Stimulated activated CD8-positive, alpha-beta memory T cell treated with anti-CD3 and anti-CD28 coated beads, Interleukin-15, amount 100 ng/mL, for 48 hours (primary cell): ENCODE results near the gene CKAP4.

Source experiments
- DNase-seq, 2 donors: peaks; one replicate each; pipeline ENCODE4 v3.0.0-alpha.2; 2020; ENCODE audit warnings: low read depth in 2 of 2

CKAP4 gene

DNA sequence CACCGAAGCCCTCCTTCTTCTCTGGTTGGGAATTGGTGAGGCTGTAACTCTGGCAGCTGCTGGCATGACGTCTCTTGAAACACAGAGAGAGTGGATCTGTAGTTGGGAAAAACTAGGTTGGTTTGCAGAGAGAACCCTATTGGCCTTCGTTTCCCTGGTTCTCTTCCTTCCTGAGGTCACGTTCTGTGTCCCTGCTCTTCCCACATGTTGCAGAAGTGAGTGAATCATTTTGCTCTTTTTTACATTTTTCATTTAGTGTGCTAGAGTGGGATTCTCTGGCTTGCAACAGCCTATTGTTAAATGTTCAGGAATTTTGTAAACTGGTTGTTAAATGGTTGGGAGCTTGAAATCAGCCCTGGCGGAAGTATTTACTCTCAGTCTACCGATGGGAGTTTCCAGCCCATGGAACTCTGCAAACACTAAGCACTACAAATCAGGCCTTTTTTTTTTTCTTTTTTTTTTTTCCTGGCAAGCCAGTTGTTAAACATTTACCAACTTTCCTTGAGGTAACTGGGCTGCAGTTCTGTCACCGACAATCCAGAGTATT, 26.8 kb upstream of the CKAP4 start:
- no peak for DNase-seq

DNA sequence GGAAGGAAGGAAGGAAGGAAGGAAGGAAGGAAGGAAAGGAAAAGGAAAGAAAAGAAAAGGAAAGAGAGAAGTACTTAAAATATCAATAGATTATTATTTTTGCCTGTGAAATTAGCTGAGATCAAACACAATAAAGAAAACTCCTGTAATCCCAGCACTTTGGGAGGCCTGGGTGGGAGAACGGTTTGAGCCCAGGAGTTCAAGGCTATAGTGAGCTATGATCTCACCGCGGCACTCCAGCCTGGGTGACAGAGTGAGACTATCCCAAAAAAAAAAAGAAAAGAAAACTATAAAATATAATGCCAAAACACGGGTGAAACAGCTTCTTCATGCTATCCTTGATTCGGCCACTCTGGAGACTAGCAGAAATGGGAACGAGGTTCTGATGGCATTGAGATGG, 26.2 kb upstream of the CKAP4 start:
- DNase-seq, result no peak

DNA sequence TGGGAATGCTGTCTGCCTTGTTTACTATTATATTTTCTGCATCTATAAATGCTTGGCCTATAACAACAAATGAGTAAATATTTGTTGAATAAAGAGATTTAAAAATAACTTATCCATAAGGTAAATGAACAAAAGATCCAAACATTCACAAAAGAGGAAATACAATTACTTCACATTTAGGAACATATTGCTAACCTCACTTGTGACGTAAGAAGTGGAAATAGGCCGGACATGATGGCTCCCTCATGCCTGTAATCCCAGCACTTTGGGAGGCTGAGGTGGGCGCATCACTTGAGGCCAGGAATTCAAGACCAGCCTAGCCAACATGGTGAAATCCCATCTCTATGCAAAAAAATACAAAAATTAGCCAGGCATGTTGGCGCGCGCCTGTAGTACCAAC, 25.7 kb upstream of the CKAP4 start:
- DNase-seq, result no peak

DNA sequence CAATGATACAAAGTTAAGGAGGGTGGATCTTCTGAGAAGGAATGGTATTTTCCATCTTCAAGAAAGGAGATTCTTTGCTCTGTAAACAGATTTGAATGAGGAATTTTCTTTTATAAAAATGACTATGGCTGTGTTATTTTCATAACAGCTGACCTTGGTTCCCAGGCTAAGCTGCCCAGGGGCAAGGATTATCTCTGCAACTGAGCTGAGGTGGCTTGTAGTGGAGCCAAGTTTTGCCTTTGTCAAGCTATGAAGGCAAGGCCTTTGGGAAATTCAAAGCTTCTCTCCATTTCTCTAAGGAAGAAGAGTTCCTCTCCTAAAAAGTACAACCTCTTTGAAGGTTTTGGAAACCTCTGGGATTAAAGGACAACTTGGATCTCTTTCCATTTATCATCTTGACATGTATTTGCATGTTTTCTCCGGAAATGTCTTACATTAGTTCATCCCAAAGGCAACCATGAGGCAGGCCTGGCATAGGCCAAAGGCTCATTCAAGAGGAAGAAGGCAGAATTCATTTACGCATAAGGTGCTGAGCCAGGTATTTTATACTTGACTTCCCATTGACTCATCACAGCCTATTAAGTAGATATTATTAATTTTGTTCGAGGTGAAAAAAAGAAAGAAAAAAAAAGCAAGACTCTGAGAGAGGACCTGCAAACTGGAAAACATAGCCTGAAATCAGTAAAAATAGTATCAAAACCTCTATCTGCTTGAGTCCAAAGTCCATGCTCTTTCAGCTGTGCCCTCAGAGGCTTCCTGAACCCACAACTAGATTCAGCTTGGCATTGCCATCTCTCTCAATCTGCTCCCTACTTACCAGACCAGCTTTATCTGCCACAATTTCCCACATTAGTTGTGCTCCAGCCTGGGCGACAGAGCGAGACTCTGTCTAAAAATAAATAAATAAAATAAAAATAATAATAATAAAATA, 24.0 kb upstream of the CKAP4 start:
- no peak for DNase-seq

DNA sequence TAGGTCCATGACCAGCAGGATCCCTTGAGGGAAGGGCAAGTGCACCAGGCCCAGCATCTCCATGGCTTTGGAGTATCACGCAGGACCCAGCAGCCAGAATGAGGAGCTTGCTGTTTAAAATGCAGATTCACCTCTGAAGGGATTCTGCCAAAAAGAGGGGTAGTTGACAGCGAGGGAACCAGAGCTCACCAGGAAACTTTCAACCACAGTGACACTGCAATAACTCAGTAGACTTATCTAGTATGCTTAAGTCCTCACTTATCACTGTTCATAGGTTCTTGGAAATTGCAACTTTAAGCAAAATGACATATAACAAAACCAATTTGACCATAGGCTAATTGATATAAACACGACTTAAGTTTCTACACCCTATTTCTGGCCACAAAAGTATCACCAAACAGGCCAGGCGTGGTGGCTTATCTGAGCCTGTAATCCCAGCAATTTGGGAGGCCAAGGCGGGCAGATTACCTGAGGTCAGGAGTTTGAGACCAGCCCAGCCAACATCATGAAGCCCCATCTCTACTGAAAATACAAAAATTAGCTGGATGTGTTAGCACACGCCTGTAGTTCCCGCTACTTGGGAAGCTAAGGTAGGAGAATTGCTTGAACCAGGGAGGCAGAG, 21.4 kb upstream of the CKAP4 start:
- no peak for DNase-seq

DNA sequence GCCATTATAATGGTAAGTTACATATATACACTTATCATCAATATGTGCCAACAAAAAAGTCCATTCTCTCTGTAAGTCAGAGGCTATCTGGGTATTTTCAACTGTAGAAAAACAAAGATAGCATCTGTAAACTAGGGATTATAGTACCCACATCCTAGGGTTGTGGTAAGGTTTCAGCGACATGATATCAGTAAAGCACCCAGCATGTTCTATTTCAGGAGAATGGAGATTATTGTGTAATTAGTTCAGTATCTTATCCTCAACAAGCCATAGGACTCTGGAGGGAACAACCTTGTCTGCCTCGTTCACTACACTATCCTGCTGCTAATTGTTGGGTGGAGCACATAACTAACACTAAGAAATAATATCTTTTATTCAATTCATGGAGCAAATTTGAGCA, 19.7 kb upstream of the CKAP4 start:
- no peak for DNase-seq

DNA sequence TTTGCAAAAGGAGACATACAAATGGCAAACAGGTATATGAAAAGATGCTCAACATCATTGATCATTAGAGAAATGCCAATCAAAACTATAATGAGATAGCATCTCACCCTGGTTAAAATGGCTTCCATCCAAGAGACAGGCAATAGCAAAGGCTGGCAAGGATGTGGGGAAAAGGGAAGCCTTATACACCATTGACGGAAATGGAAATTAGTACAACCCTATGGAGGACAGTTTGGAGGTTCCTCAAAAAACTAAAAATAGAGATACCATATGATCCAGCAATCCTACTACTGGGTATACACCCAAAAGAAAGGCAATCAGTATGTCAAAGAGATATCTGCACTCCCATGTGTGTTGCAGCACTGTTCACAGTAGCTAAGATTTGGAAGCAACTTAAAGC, 17.3 kb upstream of the CKAP4 start:
- DNase-seq, result no peak

DNA sequence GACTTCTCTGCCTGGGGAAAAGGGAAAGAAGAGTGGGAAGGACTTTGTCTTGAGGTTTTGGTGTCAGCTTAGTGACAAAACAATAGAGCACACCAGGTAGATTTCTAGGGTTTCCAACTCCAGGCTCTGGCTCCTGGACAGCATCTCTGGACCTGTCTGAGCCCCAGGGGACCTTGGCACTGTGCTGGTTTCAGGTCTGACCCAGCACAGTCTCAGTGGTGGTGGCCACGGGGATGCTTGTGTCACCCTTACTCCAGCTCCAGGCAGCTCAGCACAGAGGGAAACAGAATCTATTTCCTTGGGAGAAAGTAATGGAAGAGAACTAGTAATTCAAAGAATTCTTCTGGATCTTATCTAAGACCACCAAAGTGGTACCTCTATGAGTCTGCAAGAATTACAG, 11.1 kb upstream of the CKAP4 start:
- no peak for DNase-seq

DNA sequence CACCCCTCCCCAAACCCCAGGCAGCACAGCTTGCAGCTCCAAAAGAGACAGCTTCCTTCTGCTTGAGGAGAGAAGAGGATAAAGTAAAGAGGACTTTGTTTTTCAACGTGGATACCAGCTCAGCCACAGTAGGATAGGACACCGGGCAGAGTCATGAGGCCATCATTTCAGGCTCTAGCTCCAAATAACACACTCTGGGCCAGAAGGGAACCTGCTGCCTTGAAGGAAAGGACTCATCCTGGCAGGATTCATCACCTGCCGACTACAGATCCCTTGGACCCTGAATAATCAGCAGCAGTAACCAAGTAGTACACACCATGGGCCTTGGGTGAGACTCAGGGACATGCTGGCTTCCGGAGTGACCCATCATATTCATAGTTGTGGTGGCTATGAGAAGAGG, 10.4 kb upstream of the CKAP4 start:
- DNase-seq, result no peak

DNA sequence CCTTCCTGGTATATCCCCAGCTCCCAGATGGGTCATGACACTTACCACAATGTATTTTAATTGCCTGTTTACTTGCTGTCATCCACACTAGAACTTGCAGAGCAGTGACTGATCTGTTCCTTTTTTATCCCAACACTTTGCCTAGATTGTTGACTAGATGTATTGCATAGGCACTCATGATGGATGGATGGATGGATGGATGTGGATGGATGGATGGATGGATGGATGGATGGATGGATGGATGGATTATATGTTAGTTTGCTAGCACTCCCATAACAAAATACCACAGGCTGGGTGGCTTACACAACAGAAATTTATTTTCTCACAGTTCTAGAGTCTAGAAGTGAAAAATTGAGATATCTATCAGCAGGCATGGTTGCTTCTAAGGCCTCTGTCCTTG, 8.7 kb upstream of the CKAP4 start:
- DNase-seq, result no peak

DNA sequence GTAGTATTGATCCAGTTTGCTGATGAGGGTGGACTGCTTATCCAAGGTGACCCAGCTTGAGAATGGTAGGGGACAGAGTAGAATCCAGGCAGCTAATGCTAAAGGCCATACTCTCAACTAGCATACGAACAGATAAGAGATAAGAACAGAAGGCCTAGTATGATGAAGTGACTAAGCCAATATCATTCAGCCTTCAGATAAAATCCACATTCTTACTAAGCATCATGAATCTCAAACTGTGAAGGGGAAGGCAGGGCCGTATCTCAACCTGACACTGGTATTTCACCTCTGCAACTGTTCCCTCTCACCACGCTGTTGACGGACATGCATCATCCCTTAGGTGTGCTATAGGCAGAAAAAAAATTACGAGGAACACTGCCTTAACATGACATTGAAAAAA, 8.1 kb upstream of the CKAP4 start:
- DNase-seq, result no peak

DNA sequence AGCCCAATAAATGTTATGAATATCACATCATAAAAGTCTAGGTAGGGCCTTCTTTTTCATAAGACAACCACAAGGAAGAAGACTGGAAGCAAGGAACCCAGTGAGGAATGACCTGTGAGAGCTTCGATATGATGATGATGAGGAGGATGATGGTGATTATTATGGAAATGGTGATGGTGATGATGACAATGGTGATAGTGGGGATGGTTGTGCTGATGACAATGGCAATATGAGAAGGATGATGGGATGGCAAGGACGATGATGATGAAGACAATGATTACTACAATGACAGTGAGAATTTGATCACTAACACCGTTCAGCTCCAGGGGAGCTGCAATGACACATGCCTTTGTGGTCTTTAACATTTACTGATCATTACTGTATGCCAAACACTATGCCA, 7.7 kb upstream of the CKAP4 start:
- DNase-seq, result no peak

DNA sequence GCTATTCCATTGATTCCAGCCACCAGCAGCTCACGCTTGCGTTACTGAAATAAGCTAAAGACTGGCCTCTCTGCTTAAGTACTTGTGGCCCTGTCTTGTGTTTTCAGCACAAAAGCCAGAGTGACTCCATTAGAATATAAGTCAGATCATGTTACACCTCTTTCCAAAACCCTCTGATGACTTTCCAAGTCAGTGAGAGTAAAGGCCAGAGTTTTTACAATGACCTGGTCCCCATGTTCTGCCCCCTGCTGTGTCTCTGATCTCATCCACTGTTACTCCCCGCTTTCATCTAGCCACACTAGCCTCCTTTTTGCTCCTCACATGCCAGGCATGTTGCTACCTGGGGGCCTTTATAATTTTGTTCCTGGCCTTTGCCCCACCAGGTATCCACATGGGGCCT, 6.9 kb upstream of the CKAP4 start:
- no peak for DNase-seq

DNA sequence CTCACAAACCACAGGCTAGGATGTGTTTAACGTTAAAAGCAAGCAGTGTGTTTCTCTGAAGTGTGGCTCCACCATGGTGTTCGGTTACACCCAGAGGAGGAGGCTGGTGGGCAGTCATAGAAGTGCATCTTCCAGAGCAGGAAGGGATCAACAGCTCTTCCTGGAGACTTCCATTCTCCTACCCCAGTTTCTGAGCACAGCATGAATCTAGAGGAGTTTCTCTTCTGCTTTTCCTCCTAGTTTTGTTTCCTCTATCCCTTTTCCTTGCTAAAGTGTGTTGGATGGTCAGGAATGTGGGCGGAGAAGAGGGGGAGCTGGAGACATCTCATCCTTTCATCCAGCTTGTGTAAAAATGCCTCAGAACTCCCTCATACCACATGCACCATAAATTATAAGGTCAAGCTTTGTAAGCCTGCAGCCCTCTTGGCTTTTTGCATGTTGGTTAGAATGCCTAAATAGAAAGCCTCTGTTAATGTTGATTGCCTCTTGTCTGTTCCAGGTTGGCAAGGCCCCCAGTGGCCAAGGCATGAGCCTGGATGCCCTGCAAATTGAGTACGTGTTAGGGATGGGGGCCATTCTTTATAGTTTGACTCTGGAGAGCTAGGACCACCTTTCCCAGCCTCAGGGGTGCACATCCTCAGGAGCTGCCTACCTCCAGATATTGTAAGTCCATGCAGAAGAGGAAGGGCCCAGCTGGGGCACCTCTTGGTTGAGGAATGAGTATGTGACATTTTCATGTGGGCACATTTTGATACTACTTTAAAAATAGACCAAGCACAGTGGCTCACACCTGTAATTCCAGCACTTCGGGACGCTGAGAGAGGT, 4.0 kb upstream of the CKAP4 start:
- no peak for DNase-seq

DNA sequence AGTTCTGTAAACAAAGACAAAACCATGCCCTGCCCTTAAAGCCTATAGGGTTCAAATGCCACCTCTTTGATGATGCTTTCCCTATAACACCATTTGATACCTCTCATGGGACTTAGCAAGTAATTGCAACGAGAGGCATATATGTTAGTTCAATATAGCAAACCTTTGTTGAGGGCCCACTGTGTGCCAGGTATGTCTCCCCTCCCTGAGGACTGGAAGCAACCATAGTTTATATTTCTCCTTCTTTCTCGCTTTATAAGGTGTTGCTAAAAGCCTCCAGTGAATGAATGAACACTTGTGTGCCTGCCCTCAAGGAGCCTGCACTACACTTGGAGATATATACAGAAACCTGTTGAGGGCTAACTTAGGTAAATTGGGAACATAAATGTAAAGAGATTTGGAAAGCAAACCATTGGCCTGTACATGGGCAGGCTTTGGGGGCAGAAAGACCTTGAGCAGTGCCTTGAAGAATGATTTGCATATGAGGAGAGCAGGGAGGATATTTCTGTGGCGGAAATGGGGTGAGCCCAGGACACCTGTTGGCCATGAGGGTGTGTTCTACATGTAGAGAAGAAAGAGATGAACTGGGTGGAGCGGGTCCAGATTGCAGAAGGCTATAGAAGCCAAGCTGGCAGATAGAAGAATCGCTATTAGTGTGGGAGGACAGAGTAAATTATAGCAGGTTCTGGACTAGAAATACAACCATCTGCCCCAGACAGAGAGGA, 1.8 kb upstream of the CKAP4 start:
- DNase-seq, result no peak

DNA sequence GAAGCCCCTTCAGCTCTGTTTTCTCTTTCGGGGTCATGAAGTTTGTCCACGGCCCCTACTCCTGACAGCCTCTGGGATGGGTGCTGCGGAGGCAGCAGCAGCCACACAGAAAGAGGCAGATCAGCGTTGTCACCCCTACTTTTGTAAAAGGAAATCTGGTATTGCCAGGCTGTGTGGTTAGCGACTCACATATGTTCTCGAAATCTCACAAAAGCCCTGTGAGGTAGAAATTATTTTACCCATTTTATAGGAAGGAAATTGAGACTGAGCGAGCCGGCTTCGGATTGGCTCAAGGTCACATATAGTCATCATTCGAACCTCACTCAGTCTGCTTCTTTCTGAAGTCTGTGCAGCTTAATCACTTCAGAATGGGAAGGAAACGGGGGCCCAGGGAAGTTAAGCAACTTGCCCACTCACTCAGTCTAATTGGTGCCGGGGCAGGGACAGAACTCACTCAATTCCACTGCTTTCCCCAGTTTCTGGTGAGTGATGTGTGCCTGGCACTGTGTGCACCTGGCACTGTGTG, 1.1 kb upstream of the CKAP4 start:
- no peak for DNase-seq

DNA sequence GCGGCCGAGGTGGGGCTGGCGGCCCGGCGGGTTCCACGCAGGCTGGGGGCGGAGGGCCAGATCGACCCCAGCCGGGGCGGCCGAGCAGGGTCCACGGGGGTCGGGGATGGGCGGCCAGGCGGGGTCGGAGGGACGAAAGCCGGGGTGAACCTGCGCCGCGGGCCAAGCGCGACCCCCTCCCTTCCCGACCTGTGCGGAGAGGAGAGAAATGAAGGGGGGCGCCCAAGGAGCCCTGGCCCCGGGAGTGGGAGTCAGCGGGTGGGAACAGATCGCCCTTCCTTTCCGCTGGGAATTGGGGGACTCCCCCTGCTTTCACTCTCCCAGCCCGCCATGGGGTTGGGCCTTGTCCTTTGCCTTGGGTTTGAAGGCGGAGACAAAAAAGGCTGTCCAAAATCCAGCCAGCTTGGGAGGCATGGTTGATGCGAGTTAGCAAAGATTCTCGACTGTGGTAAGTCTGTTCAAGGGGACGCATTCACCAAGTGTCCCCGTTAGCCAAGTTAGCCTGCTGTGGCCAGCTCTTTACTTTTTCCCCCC, 559 bp upstream of the CKAP4 start:
- DNase-seq, result no peak

DNA sequence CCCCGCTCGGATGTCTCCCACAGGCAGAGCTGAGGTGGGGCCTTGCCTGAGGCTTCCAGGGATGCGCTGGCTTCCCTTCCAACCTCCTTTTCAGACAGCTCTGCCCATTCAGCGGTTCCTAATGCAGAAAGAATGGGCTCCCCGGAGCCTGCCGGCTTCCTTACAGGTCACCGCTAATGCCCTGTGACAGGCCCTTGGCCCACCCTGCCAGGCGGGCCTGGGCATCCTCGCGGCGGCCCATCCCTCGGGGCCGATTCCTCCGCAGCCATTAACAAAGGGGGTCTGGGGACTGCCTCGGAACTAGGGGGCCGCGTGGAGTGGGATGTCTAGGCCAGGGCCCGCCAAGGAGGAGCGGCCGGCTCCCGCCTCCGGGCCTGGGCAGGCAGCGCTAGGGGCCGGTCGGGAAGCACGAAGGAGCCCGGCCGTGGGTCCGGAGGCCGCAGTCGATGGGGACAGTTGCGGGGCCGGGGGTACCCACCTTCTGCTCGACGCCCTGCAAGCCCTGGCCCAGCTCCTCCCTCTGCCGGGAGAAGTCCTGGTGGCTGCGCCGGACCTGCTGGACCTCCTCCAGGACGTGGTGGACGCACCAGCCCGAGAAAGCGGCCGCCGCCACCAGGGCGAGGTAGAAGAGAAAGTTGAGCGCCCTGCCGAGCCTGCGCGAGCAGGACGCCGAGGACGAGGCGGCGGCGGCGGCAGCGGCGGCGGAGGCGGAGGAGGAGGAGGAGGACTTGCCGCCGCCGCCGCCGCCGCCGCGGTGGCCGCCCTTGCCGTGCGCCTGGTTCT, 738 bp downstream of the CKAP4 start:
- no peak for DNase-seq

DNA sequence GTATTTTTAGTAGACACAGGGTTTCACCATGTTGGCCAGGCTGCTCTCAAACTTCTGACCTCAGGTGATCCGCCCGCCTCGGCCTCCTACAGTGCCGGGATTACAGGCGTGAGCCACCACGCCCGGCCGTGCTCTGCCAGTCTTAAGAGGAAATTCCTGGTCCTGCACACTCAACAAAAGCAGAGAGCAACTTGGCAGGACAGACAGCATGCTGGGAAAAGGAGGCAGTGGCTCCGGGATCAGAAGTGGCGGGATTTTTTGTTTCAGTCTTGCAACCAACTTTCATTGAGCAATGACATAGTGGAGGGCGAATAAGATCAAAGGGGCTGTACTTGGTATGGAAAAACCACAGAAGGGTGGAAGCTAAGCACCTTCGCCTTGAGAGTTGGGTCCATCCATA, 2.1 kb downstream of the CKAP4 start:
- DNase-seq, result no peak

DNA sequence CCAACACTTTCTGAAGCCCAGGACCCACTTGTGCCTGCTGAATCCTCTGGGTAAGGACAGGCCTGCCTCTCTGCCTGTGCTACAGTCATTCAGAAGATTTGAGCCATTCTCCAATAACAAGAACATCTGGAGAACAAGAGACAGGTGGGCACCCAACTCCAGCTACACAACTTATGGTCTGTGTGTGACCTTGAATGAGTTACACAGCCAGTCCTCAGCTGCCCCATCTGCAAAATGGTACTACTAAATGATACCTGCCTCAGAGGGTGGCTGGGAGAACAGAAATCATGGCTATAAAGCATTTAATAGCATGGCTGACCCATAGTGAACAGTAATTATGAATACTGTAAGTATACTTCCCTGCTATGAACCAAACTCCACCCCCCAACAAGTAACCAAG, 4.2 kb downstream of the CKAP4 start:
- DNase-seq, result no peak
